Islet precursor cell (in vitro differentiated cells): Measurements from ENCODE around the gene KANK4.

ENCODE experiments used
- DNase-seq: peaks from one replicate; pipeline ENCODE4 v3.0.0-alpha.2; 2018

Gene KANK4

GRCh38 chr1:62196086-62196690, 123.0 kb downstream of the KANK4 start:
- DNase-seq = no peak

DNA sequence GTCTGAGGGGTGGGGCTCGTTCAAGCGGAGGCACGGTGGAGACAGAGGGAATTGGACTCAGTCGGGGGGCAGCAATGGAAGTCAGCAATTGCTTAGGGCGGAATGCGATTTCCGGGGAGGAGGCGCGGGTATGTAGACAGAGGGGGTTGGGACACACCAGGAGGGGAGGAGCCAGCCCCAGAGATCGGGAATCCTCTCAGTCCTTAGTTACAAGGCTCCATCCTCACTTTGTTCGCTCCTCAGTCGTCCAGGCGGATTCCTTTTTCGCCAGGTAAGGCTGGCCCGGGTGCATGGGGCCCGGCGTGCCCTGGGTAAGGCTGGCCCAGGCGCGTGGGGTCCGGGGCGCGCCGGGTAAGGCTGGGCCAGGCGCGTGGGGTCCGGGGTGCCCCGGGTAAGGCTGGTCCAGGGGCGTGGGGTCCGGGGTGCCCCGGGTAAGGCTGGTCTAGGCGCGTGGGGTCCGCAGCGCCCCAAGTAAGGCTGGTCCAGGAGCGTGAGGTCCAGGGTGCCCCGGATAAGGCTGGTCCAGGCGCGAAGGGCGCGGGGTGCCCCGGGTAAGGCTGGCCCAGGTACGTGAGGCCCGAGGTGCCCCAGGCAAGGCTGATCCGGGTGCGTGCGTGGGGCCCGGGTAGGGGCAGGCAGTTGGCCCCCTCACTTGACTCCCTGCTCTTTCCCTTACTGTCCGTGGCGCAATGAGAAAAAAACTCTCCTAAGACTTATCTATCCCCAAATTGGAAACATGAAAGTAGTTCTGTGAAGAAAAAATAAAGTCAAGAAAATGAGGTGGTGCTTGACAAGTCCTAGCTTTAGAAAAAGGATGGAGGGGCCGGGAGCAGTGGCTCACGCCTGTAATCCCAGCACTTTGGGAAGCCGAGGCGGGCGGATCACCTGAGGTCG, 124.3 kb downstream of the KANK4 start, which contains the start of gene L1TD1:
Gene L1TD1, plus strand, starts transcription at position 199 of the 894 bp plus-strand sequence. CDS start 11,780 bp downstream, outside the sequence.
- peak; percentile 92 for DNase-seq

DNA sequence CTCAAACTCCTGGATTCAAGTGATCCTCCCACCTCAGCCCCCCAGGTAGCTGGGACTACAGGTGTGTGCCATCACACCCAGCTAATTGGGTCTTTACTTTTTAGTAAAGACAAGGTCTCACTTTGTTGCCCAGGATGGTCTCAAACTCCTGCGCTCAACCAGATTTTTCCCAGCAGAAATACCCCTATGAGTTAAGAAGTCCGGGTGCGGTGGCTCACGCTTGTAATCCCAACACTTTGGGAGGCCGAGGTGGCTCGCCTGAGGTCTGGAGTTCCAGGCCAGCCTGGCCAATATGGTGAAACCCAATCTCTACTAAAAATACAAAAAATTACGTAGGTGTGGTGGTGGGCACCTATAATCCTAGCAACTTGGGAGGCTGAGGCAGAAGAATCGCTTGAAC, 131.1 kb downstream of the KANK4 start:
- no peak for DNase-seq

GRCh38 chr1:62187548-62187947, 131.7 kb downstream of the KANK4 start:
- no peak for DNase-seq
